Hypothalamus (tissue), 51 donors: ENCODE data around the gene SIAH3.
"Not testable (repeated sequence)": the region's sequence is repeated elsewhere in the genome, so short reads cannot be mapped to it uniquely, and the experiment has no call there.

Experiments used
- DNase-seq, 51 donors: peaks; one replicate each; lab custom pipeline; 2025; lab: John Stamatoyannopoulos, UW

Gene SIAH3

DNA sequence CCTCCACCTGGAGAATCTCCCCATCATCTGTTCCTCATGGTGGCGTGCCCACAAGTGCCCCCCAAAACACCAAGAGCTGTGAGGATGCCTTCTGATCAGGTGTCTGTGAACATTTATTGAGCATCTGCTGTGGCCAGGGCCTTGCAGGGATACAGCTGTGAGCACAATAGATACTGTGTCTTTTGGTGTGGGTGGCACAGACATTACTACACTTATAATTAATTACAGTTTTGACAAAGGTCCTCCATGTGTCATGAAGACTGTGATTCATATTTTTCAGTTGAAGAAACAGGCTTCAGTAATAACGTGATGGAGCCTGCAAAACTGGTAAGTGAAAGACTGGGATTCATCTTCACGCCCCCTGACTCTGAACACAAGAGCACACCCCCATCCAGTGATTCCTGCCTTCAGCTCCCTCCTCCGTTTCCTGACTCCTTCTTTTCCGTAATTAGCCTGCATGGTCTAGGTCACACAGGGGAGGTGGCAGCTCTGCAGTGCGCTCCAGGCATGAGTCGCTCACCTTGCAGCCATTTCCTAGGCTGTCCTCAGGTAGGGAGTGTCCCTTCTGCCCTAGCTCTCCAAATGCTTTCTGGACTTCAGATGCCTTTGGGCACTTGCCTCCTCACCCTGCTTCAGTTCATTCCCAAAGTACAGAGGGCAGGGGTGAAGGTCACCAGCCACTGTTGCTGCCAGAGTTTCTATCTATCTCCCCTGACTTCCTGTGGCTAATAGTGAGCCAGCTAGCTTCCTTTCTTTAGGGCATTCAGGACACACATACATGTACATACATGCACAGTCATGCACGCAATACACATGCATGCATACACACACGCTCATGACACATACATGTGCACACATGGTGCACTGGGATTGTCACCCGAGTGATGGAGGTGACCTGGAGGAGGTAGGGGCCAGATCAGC, 66.5 kb downstream of the SIAH3 start:
- DNase-seq: no peak

- DNase-seq: no peak
These were observed 68.1 kb downstream of the SIAH3 start for GRCh38 chr13:45783346-45784043.

- DNase-seq: no peak
These were observed 69.1 kb downstream of the SIAH3 start for GRCh38 chr13:45782327-45783045.

GRCh38 chr13:45781553-45782326, 69.8 kb downstream of the SIAH3 start:
- peak in 5 of 51 donors; percentile 1 to 5 (median 3) for DNase-seq

DNA sequence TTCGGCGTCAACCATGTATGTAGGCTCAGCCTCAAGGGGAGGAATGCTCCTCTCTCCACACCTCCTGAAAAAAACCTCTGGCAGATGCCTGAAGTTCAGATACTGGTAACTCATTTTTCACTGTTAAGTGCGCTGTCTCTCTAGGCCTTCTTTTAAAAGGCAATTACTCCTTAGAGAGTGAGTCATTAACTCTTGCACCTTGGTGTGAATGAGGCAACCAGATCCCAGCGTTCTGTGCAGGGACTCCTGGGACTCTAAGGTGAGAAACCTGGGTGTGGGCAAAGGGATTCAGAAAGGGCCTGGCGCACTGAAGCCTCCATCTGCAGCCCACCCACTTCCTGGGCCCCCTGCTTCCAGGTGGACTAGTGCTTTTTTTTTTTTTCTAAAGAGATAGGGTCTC, 71.7 kb downstream of the SIAH3 start:
- DNase-seq: no peak

- no peak for DNase-seq
These were observed 72.7 kb downstream of the SIAH3 start for GRCh38 chr13:45778882-45779281.

DNA sequence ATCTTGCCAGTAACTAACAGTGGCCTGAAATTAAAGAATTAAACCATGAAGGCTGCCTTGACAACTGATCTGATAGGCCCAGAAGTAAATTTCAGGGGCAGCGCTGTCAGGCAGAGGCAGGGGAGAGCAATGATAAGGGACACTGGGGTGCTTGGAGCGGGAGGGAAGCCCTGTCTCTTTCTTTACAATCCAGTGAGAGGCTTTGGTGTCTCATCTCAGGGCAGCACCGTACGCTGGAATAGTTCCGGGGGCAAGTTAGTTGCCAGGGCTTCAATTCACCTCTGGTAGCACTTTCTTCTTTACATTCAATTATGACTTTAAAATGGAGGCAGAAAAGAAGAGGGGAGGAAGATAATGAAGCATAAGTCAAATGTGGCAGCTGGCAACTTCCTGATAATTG, 74.8 kb downstream of the SIAH3 start:
- no peak for DNase-seq

DNA sequence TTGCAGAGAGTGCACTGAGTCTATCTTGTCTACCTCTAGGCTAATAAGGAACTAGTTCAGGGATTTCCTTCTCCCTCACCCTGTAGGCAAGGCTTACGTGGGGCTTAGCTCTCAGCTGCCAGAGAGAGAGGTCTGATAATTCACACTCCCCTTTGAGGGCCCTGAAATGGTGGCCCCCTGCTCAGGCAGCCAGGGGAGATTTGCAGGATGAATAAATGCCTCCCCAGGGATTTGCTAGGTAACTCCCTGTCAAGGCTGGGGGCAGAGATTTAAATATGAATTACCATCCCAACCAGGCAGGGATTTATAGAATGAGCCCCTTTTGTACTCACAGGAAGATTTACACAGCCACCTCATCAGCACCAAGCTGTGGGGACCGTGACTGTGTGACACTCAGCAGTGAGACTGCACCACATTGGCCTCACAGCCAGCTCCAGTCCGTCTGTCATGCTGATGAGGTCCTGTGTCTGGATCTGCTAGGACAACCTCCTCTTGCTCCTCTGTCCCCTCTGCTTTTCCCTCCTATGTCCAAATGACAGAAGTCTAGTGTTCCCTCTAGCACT, 76.1 kb downstream of the SIAH3 start:
- no peak for DNase-seq

DNA sequence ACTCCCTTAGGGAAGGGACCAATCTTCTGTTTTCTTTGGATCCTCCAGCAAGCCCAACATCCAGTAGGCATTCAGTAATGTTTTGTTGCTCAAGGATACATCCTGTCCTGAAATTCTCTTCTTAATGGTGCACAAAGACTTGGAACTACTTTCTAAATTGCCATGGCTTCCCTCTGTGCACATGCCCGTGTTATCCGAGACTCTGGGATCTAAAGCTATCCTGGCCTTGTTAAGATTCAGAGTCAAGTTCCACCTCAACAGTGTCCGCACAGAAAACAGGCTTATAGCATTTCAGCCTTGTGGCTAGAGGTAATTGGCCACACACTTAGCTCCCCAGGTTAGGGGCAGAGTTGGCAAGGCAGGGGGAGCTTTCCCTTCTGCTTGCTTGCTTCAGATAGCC, 77.6 kb downstream of the SIAH3 start:
- no peak for DNase-seq

GRCh38 chr13:45773236-45773635, 78.3 kb downstream of the SIAH3 start:
- no peak for DNase-seq

DNA sequence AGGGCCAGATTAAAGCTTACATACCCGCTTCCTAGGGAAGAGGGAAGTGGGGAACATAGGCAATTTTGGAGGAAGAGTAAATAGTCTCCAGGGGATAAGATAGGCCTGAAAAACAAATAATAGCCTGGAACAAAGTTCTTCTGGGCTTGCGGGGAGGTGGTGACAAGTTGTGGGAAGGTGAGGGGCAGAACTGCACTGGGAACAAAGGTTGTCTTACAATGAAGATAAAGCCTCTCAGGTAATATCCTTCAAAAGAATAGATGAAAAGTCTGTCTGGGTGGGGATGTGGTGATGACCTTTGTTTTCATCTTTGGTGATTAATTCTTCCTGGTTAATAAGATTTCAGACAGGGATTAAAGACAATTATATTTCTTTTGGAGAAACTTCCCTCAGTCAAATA, 80.7 kb downstream of the SIAH3 start:
- no peak for DNase-seq

- no peak for DNase-seq
These were observed 82.7 kb downstream of the SIAH3 start for GRCh38 chr13:45768656-45769479.

GRCh38 chr13:45765464-45765863, 86.1 kb downstream of the SIAH3 start:
- DNase-seq: no peak

GRCh38 chr13:45763419-45763818, 88.1 kb downstream of the SIAH3 start:
- DNase-seq: no peak

GRCh38 chr13:45757589-45757988, 94.0 kb downstream of the SIAH3 start:
- not testable (repeated sequence) for DNase-seq

DNA sequence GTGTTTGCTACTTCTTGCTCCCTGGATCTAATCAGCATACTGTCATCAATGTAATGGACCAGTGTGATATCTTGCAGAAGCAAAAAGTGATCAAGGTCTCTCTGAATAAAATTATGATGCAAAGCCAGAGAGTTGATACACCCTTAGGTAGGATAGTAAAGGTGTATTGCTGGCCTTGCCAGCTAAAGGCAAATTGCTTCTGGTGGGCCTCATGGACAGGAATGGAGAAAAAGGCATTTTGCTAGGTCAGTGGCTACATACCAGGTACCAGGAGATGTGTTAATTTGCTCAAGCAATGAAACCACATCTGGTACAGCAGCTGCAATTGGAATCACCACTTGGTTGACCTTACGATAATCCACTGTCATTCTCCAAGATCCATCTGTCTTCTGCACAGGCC, 95.1 kb downstream of the SIAH3 start:
- DNase-seq: not testable (repeated sequence)

- DNase-seq: no peak
These were observed 99.0 kb downstream of the SIAH3 start for GRCh38 chr13:45752510-45752909.

GRCh38 chr13:45751885-45752284, 99.7 kb downstream of the SIAH3 start:
- DNase-seq: no peak

- DNase-seq: no peak
These were observed 101.0 kb downstream of the SIAH3 start for GRCh38 chr13:45750566-45750965.
